ENCODE measurements around the gene ATXN10.

GRCh38 chr22:45683680-45684079 is 12.0 kb downstream of the ATXN10 start:
- TF ChIP-seq CTCF (IDR thresholded peaks at IDR 0.05) (no peak), POLR2A (IDR thresholded peaks at IDR 0.05) (no peak)

Data from lower leg skin (tissue), 3 donors.